ENCODE data around the gene TSPAN9.

TSPAN9 gene

GRCh38 chr12:3097186-3097804, 20.1 kb downstream of the TSPAN9 start:
- Histone ChIP-seq H3K4me2 (ENCODE audit: low read length) (peak overlapping the region; percentile 61), H3K36me3 (ENCODE audit: control insufficient read depth, low read length) (no peaks in the 10 kb centered on the region), H3K27ac (ENCODE audit: low read depth, low read length) (peak overlapping the region; percentile 9; the same call in 1 of the 2 replicates), H3F3A (ENCODE audit: control insufficient read depth, insufficient read depth) (no peaks in the 10 kb centered on the region), H3K9me2 (replicated peaks; ENCODE audit: control insufficient read depth, low read length) (no peaks in the 10 kb centered on the region), H3K9me3 (ENCODE audit: control insufficient read depth, insufficient read depth, low read length) (peaks cover 4% of the 10 kb centered on the region; the same call in 1 of the 2 replicates), H3K27me3 (ENCODE audit: control insufficient read depth, low read length) (peaks cover 2% of the 10 kb centered on the region; the same call in 1 of the 2 replicates), H3K4me3 (ENCODE audit: low read length) (peak overlapping the region; percentile 63), H3K79me2 (ENCODE audit: control insufficient read depth, low read length) (no peaks in the 10 kb centered on the region), H3K4me1 (ENCODE audit: control insufficient read depth, low read length) (peaks cover 16% of the 10 kb centered on the region), H4K20me1 (ENCODE audit: control insufficient read depth, insufficient read depth, low read depth, low read length) (no peaks in the 10 kb centered on the region)
- TF ChIP-seq EZH2phosphoT487 (IDR thresholded peaks at IDR 0.05; ENCODE audit: borderline replicate concordance, low read length) (no peak), CTCF (IDR thresholded peaks at IDR 0.05; ENCODE audit: low read depth, low read length, poor library complexity, severe bottlenecking) (no peak)

- Histone ChIP-seq H3K9me2 (replicated peaks; ENCODE audit: control insufficient read depth, low read length) (no peaks in the 10 kb centered on the region), H3F3A (ENCODE audit: control insufficient read depth, insufficient read depth) (no peaks in the 10 kb centered on the region), H3K4me1 (ENCODE audit: control insufficient read depth, low read length) (peaks cover 16% of the 10 kb centered on the region), H3K4me2 (ENCODE audit: low read length) (peak overlapping the region; percentile 61), H3K27me3 (ENCODE audit: control insufficient read depth, low read length) (peaks cover 2% of the 10 kb centered on the region; the same call in 1 of the 2 replicates), H3K4me3 (ENCODE audit: low read length) (peak overlapping the region; percentile 63), H3K79me2 (ENCODE audit: control insufficient read depth, low read length) (no peaks in the 10 kb centered on the region), H3K27ac (ENCODE audit: low read depth, low read length) (peak overlapping the region; percentile 9; the same call in 1 of the 2 replicates), H3K9me3 (ENCODE audit: control insufficient read depth, insufficient read depth, low read length) (peaks cover 4% of the 10 kb centered on the region; the same call in 1 of the 2 replicates), H4K20me1 (ENCODE audit: control insufficient read depth, insufficient read depth, low read depth, low read length) (no peaks in the 10 kb centered on the region), H3K36me3 (ENCODE audit: control insufficient read depth, low read length) (no peaks in the 10 kb centered on the region)
- TF ChIP-seq CTCF (IDR thresholded peaks at IDR 0.05; ENCODE audit: low read depth, low read length, poor library complexity, severe bottlenecking), result no peak
- no peak for TF ChIP-seq EZH2phosphoT487 (IDR thresholded peaks at IDR 0.05; ENCODE audit: borderline replicate concordance, low read length)
Measured at GRCh38 chr12:3097836-3098235, 20.7 kb downstream of the TSPAN9 start.

GRCh38 chr12:3098436-3098835, 21.3 kb downstream of the TSPAN9 start:
- Histone ChIP-seq H3K27me3 (ENCODE audit: control insufficient read depth, low read length) (peaks cover 2% of the 10 kb centered on the region; the same call in 1 of the 2 replicates), H3K9me2 (replicated peaks; ENCODE audit: control insufficient read depth, low read length) (no peaks in the 10 kb centered on the region), H3K9me3 (ENCODE audit: control insufficient read depth, insufficient read depth, low read length) (peaks cover 4% of the 10 kb centered on the region; the same call in 1 of the 2 replicates), H3K4me1 (ENCODE audit: control insufficient read depth, low read length) (peaks cover 16% of the 10 kb centered on the region), H4K20me1 (ENCODE audit: control insufficient read depth, insufficient read depth, low read depth, low read length) (no peaks in the 10 kb centered on the region), H3K4me3 (ENCODE audit: low read length) (0 out of 2 replicates have a peak overlapping the region, but pooled peaks have one; percentile 63), H3K27ac (ENCODE audit: low read depth, low read length) (no peak overlapping the region), H3F3A (ENCODE audit: control insufficient read depth, insufficient read depth) (no peaks in the 10 kb centered on the region), H3K79me2 (ENCODE audit: control insufficient read depth, low read length) (no peaks in the 10 kb centered on the region), H3K36me3 (ENCODE audit: control insufficient read depth, low read length) (no peaks in the 10 kb centered on the region), H3K4me2 (ENCODE audit: low read length) (no peak overlapping the region; the same call in 1 of the 2 replicates)
- TF ChIP-seq EZH2phosphoT487 (IDR thresholded peaks at IDR 0.05; ENCODE audit: borderline replicate concordance, low read length) (no peak), CTCF (IDR thresholded peaks at IDR 0.05; ENCODE audit: low read depth, low read length, poor library complexity, severe bottlenecking) (no peak)

Data from DOHH2 (cell line).